ENCODE measurements around the gene DACH1. TPM values are rescaled to one million over a fixed set of nuclear protein-coding genes. Genes with fewer than 3 reads are reported as not detected.
A peak's percentile ranks its signal among the peaks of the same experiment; 100 is the strongest.

Gene DACH1
- polyA plus RNA-seq, 3 donors = 98.9 to 105 (median 99.0) TPM

DNA sequence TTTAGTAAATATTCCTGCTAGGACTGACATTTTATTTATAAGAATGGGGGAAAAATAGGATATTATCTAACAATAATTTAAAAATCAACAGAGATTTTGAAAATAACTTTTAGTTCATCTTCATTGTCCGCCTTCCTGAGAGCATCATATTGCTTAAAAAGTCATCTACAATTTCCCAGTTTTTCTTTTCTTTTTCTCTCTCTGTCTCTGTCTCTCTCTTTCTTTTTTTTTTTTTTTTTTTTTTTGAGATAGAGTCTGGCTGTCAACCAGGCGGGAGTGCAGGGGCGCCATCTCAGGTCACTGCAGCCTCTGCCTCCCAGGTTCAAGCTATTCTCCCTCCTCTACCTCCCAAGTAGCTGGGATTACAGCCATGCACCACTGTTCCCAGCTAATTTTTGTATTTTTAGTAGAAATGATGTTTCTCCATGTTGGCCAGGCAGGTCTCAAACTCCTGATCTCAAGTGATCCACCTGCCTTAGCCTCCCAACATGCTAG lies 276.3 kb downstream of the DACH1 start:
- no peak for DNase-seq

DNA sequence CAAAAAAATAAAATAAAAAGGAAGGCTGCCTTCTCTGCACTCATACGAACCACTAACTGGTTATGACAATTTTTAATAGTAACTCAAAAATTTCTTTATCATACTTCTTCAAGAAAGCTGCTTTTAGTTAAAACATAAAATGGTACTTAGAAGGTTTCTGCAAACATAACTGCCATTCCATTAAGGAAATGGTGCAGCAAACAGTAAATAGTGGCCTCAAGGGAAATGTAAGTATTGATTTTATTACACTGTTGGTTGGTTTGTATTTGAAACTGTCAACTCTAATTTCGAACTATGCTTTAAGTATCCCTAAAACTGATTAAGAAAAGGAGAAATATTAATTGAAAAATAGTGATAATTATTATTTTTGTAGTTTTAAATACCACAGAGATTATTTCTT lies 278.0 kb downstream of the DACH1 start:
- no peak for DNase-seq

DNA sequence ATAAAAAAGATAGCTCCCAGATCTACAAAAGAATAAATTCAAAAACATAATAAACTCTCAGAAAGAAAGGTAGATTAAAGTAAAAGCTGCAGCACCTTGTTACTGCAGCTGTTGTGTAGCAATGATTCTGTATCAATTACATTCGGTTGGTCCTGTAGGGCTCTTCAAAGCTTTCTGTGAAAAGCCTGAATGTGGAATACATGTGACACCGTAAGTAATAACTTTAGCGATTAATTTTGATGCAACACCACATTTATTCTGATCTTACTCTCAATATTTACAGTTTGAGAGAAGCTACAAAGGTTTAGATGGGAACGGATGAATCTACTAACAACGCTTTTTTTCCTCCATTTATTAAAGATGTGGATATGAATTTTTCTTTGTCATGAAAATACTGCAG lies 279.2 kb downstream of the DACH1 start:
- DNase-seq = no peak

DNA sequence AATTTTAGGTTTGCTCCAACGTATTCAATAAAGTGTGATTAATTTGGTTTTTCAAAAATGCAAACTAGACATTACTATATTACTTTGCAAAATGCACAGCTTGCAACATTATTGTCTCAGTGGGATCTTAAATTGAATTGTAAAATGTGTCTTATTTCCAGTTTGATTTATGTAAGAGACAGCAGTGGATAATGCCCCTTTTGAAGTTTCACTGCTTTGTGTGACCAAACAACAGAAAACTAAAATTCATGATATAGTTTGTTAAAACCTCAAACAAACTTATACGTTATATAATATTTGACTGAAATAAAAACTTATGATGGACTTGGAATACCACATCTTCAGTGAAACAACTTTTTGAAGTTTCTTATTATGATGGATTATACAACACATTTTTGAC lies 279.8 kb downstream of the DACH1 start:
- DNase-seq = no peak

DNA sequence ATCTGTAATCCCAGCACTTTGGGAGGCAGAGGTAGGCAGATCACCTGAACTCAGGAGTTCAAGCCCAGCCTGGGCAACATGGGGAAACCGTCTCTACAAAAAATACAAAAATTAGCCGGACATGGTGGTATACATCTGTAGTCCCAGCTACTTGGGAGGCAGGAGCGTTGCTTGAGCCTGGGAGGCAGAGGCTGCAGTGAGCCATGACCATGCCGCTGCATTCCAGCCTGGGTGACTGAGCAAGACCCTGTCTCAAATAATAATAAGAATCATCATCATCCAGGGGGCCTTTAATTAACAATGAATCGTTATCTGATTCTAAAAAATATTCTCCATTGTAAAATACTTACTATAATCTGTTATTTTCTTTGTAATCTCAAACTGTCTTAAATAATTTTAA lies 283.4 kb downstream of the DACH1 start:
- peak; percentile 28 for DNase-seq

DNA sequence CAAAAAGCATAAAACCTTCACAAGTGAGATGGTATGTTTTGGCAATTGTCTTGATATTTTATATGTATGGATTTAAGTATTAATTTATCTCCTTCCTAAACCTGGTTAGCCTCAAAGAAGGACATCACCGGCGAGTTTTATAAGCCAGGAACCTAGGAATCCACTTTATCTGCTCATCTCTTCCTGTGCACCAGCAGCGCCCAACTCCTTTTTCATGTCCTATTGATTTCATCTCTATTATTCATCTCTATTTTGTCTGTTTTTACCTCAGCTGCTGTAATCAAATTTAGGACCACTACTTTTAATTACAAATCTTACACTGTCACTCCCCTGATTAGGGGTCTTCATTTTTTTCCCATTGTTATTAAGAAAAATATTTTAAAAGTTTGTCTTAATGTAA lies 286.4 kb downstream of the DACH1 start:
- DNase-seq = no peak

DNA sequence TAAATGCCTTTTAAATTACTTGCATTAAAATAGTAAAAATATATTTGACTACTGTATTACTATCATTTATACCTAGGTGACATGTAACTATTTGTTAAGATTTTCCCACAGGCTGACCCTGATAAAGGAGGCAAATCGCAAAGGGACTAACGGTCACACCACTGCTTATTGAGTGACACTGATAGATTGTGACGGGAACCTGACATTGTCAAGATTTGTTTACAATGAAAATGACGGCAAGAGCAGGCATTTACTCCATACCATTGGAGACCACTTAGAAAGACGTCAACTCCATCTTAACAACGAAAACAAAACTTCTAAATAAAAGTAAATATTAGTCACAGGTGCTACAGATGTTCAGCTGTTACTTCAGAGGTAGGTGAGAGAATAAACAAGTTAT lies 289.0 kb downstream of the DACH1 start:
- DNase-seq = no peak

DNA sequence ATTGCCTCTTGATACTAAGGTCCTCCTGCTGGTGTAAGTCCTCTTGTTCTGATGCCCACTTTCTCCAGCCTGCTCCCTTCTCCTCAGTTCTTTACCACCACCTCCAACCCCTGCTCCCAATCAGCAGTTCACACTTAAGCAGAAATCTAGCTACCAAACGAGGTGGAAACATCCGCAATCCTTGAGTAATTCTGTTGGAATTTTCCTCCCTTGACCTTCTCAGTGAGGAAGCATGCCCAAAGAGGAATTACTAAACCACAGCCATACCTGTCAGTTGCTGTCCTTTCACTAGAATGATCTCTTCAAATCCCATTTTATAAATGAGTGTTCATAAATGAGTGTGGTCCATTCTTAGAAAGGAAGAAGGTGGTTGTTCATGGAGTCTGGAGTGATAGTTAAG lies 289.9 kb downstream of the DACH1 start:
- DNase-seq = no peak

DNA sequence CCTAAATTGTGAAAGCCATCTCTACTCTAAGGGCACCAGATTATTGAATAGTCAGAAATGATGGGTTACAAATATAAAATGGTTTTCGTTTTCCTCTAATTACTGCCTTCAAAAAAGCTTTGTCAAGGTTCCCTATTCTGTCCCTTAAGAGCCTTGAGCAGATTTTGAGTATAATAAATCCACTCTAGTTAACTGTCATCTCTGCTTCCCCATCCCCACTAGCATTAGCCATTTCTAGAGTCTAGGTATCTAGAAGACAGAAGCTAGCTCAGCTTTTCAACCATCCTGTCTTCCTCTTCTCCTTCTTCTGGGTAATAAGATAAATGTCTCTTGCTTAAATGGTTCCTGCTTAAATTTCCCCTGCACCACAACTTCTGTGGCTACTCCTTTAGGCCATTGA lies 290.4 kb downstream of the DACH1 start:
- DNase-seq = no peak

DNA sequence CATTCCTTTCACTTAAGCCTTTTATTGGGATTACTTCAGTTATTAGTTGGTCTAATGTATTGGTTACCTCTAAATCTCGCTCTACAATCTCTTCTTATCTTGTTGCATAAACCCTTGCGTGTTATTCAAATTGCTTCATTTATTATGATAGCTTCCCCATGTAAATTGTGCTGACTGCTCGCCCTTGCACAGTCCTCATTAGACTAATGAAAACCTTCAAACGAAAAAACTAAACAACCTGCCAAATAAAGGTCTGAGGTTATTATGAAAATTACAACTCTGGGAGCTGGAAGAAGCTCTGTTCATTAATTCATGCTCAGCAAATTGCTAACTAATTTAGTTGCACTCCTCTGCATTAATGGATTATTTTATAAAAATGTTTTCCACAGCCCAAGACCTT lies 320.1 kb downstream of the DACH1 start:
- DNase-seq = no peak

DNA sequence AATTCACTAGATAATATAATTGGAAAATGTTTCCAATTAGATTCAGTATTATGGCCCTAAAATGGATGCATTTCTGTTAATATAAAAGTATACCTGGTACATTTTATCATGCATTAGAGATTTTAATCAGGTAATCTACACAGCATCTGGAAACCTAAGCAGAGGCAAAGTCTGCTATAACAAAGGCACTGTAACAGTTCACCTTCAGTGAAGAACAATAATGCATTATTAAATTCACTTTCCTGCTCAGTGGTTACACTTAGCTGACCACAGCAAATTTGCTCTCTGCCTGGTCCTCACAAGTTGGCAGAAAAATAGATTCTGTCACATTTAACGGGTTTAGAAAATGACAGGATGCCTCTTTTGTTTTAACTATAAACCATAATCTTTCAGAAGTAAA lies 326.9 kb downstream of the DACH1 start:
- DNase-seq = no peak

DNA sequence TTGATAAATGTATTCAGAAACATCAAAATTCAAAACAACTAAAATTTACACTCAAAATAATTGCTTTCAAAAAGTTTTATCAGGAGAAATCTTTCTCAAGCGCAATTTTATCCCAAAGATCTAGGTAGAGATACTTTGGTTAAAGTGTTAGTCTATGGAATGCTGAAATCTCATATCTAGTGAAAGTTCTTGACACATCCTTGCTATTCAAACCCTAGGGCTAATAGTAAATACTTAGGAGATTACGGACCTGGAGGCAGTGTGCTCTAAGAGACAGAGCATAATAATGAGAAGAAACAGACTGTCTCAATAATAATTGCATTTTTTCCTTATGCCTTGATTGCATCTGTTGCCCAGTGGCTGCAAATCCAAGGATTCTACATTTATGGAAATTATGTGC lies 330.8 kb downstream of the DACH1 start:
- DNase-seq = no peak

DNA sequence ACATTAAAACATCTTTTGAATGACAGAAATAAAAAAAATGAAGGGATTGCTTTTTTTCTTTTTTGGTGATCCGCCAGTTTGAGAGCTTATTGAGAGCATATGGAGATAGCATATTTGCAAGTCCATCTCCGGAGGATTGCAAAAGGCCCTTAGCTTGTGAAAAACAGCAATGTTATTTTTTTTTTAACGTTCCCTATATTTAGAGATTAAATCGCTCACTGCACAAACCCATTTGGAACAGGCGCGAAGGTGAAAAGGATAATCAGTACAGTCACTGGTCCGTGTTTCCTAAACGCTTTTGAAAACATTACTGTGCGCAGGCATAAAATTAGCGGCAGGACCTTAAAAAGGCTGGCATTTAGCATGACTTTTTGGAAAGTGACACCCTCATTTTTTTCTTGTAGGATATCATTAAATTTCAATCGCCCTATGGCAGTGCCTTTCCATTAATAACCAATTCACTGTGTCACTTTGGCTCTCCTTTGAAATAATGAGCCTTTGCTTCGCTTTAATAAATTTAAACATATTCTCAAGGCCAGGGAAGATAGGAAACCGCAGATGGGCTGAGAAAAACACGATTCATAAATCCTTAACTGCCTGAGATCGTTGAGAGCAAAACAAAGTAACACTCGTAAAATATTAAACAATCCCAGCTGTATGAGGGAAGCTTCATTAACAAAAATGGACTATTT lies 342.2 kb downstream of the DACH1 start:
- peak; percentile 35 for DNase-seq

DNA sequence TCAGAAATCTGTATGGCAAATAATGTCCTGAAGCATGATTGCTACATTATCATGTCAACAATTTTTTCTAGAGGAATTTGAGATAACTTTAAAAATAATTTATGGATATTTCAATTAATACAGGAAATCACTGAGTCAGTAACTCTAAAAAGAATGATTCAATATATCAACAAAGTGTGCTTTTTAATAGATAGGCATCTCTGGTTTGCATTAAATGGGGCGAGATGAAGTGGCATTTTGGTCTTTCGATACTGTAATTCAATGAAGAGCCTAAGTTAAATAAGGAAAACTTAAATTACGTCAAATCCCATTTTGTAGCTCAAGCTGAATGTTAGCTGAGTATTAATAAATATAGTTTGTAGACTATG lies 342.8 kb downstream of the DACH1 start:
- DNase-seq = no peak

DNA sequence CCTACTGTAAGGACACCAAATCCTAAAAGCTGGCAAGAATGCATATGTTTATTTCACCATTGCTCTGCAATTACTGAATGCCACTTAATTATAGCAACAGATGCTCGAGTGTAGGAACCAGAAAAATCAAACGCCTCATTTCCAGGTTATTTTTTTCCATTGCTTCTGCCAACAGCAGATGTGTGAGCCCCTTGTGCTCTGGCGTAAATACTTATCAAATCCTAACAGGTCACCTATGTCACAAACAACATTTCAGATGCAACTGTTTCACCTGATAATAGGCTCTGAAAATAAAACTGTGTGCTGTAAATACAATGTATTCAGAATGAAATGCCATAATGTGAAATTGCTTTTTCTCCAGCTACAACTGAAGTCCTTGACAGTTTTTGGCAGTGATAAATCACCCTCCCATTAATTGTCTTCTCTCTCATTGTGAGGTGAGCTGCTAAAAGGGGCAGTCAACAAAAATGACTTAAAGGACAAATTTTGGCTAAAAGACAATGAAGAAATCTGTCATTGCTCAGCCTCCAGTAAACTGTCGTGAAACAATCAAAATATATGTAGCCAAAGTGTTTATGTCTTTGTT lies 344.0 kb downstream of the DACH1 start:
- no peak for DNase-seq

DNA sequence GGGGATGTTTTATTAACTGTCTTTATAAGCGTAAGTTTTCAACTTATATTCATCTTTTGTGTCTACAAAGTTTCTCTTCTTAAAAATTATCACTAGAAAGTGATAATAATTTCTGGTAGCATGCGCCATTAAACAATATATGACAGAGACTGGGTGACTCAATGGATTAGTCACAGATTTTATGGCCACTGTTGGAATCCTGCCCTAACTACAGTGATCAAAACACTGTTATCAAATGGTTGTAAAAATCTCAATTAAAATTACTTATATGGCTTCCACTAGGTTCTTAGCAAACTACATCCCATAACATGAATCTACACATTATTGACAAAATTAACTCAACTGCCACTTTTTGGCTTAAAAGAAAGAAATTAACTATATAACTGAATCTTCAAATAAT lies 350.0 kb downstream of the DACH1 start:
- DNase-seq = no peak

DNA sequence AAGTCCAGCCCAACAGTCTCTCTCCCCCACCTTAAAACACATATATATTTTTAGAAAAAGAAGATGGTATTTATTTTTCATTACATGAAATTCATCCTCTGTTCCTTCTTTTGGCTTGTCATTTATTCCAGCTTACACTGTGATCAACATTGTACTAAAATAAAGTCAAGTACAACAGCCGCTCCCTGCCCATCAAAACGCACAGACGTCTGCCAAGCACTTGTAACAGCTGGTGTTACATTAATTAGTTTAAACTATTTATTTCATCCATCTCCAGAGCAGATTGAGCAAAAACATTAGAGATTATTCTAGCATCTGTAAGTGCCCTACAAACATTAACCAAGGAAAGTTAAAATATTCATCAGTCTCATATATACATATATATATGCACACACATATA lies 350.5 kb downstream of the DACH1 start:
- no peak for DNase-seq

DNA sequence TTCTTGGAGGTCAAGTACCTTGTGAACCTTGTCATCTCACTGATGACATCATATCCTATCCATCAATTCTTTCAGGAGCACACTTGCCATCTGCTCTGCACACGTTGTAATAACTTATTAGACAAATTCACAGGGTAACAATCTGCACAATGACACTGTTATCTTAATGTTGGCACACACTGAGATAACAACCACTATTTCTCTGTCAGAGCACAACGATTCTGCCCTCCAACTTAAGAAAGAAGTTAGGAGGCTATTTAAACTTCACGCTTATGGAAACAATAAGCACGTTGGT lies 351.3 kb downstream of the DACH1 start:
- no peak for DNase-seq

DNA sequence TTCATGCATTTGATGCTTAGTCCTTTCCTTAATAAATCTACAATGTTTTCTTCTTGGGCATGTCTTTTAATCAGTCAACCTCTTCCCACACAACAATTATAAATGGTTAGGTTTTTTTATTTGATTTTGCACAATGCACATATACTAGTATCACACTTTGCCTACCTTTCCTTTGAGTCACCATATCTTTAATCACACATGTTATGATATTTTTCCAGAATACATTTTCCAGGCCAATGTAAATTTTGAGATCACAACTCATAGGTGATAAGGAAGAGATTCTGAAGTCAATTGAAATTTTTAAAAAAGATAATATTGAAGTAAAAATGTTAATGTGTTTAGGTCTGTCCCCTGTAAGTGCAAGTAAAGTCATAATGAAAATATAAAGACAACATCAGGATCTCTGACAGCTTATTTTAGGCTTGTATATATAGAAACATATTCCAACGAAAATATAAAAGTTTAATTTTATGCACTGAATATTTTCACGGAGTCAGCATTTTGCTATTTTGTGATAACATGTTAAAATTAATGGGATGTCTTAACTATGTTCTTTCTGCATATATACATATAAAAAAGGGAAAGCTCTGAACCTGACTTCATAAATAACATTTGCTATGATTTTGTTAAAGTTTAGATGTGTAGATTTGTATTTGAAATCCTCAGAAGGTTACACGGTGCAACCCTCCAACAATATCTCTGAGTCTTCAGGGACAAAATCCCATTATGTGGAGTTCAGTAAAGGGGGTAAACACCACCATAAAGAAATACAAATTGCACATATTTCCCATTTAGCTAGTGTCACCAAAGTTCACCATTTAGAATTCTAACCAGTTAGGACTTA lies 351.9 kb downstream of the DACH1 start:
- DNase-seq = no peak

DNA sequence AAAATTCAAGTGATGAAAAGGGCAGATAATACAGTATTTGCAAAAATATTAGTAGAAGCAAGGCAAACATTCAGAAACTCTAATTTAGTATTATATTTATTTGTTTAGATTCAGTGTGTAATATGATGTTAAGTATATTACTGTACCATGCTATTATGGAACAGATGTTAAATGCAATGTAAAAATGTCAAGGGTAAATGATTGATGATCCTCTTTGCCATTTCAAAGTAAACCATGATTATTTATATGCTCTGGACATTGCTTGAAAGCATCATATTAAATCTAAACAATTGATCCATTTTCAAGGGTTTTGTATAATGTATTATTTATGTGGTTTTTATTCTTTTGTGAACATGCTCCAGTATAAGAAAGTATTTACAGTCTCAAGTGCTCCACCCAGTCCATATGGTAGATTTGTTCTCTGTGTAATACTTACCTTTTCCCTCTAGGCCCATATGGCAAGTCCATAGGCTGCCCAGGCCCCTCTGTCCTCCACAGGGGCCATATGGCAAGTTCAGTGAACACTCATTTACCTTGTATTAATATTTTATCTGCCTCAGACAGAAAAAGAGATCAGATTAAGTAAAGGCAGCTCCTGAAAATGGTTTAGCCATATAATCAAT lies 353.5 kb downstream of the DACH1 start:
- DNase-seq = no peak

DNA sequence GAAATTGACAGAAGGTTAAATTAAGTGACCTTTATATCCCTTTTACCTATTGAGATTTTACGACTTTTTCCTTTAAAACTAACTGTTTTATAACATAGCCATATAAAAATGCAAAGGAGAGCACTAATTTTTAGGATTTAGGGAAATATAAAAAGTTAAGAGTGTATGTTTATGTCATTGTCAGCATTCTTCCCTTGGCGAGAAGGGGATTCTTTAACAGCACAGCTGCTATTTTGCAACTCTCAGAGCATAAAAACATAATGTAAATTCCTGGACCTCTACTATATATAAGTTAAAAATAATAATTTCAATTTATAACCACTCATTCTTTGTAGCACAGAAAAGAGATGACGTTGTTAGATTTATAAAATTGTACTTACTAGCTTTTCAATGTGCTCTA lies 363.2 kb downstream of the DACH1 start:
- no peak for DNase-seq

DNA sequence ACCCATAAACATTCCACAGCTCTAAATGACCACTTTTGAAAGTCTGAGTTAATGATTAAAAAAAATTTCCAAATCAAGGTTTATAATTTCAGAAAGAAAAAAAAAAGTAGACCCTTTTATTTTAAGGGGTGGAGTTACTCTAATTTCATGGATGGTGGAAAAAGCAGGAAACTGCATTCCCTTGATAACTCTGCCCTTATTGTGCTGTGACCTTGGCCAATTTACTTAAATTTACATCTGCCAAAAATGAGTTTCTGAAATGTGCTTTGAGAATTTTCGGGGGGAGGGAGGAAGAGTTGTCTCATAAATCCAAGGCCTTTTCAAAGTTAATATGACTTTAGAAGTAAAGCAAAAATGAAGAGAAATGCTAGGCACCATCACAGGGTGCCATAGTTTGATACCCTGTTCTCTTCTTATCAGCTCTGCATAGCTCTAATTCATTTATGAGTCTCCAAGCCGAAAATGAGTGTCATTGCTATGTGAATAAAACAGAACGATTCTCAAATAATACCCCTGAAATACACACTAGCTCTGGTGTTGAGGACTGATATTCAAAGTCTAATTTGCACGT lies 367.0 kb downstream of the DACH1 start:
- DNase-seq = no peak

DNA sequence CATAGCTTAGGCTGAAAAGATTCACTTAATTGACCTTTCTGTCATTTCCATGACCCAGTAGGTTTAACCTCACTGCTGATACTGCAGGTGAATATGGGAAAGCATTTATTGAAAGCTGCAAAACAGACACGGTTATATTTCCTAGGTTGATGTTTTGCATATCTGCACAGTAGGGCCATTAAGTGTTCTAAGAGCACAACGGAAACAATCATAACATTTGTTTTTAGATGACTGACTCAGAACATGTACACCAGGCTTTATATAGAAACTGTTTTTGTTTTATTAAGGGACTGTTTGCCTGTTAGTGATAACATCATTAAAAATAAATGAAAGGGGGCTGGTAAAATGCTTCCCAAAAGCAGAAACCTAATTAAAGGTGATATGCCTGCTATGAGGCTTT lies 367.8 kb downstream of the DACH1 start:
- no peak for DNase-seq
